IgD-negative memory B cell (primary cell): ENCODE data around the gene CCNDBP1. TPM values are rescaled to one million over a fixed set of nuclear protein-coding genes. Genes with fewer than 3 reads are reported as not detected.
A peak's percentile ranks its signal among the peaks of the same experiment; 100 is the strongest.
"Not testable (repeated sequence)": the region's sequence is repeated elsewhere in the genome, so short reads cannot be mapped to it uniquely, and the experiment has no call there.

Experiments
- H3K27ac Mint-ChIP-seq, 3 donors: one replicate each; pipeline ENCODE4 v1.8.0; 2020 to 2022; ENCODE audit warnings: mild to moderate bottlenecking in 3 of 3, mixed read lengths in 3 of 3, moderate library complexity in 1 of 3
- H3K27me3 Mint-ChIP-seq: one replicate; pipeline ENCODE4 v1.8.0; 2021; ENCODE audit warnings: mixed read lengths
- H3K36me3 Mint-ChIP-seq: one replicate; pipeline ENCODE4 v1.8.0; 2020; ENCODE audit warnings: mild to moderate bottlenecking, mixed read lengths
- H3K4me1 Mint-ChIP-seq, 3 donors: one replicate each; pipeline ENCODE4 v1.8.0; 2020 to 2022; ENCODE audit warnings: mixed read lengths in 3 of 3, mild to moderate bottlenecking in 1 of 3
- H3K4me3 Mint-ChIP-seq, 4 donors: one replicate each; pipeline ENCODE4 v1.8.0; 2020 to 2022; ENCODE audit warnings: mild to moderate bottlenecking in 4 of 4, mixed read lengths in 4 of 4, moderate library complexity in 3 of 4
- H3K9me3 Mint-ChIP-seq, 3 donors: one replicate each; pipeline ENCODE4 v1.8.0; 2020 to 2021; ENCODE audit warnings: mixed read lengths in 3 of 3, mild to moderate bottlenecking in 1 of 3
- polyA plus RNA-seq: library from polyadenylated mRNA; unstranded; fragments of 300-500 nt; fragmentation: Illumina TruSeq; gene quantifications from one replicate; pipeline ENCODE4 v1.2.3, GENCODE V29; 2021

CCNDBP1 gene
- polyA plus RNA-seq, 1 donor from 2014 or later, result 189 TPM

DNA sequence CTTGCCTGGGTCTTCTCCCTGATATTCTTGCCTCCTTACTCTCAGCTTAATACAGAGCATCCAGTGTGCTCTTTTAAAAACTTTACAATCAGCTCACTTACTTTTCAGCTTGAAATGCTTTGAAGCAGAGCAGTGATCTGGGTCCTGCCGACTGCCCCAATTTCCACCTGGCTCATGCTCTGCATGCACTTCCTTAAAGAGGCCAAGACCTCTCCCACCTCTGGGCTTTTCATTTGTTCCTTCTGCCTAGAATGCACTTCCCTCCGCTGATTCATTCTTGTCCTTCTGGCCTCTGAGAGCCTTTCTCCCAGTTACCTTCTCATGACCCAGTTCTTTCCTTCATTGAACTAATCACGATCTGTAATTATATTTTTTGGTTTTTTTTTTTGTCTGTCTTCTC, 1.9 kb upstream of the CCNDBP1 start:
- H3K36me3 Mint-ChIP-seq, result no peaks in the 10 kb centered on the region
- H3K27ac Mint-ChIP-seq, result peak overlapping the region in 1 of 3 donors; percentile 96
- no peaks in the 10 kb centered on the region for H3K9me3 Mint-ChIP-seq
- H3K27me3 Mint-ChIP-seq, result no peaks in the 10 kb centered on the region
- peak overlapping the region in 1 of 4 donors; percentile 97 for H3K4me3 Mint-ChIP-seq
- peaks cover 15 to 22% (median 16%) of the 10 kb centered on the region in 3 donors for H3K4me1 Mint-ChIP-seq

DNA sequence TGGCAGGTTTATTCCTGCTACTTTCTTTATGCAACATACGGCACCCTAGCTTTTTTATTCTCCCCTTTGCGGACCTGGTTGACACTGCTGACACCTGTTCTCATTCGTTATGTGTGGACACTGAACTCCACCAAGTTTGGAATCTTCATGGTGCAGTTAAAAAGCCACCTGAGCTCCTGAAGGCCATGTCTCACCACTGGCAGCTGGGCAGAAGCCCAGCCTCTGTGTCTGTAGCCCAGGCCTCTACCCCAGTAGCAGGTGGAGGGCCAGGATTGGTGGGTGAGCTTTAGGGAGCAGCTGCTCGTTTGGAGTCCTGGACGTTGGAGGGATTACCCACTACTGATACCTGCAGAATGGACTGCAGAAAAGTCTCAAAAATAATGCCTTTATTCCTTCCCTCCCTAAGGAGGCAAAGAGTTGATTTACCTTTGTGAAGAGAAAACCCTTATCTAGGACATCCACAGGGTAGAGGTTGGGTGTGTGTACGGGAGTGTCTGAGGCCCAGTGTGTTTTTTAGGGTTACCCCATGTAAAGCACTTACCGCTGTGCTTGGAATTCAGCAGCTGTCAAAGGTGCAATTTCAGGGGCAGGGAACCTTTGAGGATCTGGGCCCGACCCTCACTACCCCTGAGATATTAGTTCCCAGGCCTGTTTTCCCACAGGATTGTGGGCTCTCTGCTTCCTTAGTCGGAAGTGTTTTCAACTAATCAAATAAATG, 637 bp upstream of the CCNDBP1 start:
- H3K27ac Mint-ChIP-seq, result peak overlapping the region; percentile 96 to 99 (median 99)
- peak overlapping the region; percentile 96 to 98 (median 98) for H3K4me3 Mint-ChIP-seq
- H3K36me3 Mint-ChIP-seq, result peaks cover 2% of the 10 kb centered on the region
- no peaks in the 10 kb centered on the region for H3K27me3 Mint-ChIP-seq
- H3K9me3 Mint-ChIP-seq, result no peaks in the 10 kb centered on the region
- H3K4me1 Mint-ChIP-seq, result peaks cover 21 to 27% (median 21%) of the 10 kb centered on the region in 3 donors

DNA sequence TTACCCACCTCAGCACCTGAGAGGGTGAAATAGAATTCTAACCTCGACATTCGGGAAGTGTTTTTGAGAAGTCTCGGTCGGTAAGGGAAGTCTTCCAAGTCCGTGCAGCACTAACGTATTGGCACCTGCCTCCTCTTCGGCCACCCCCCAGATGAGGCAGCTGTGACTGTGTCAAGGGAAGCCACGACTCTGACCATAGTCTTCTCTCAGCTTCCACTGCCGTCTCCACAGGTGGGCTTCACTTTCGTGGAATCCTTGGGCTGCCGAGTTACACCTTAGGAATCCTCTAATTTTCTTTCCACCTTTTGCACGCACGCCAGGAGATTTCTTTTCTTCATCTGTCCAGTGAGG, 775 bp downstream of the CCNDBP1 start:
- Mint-ChIP-seq H3K36me3 (peaks cover 2% of the 10 kb centered on the region), H3K27ac (peak overlapping the region; percentile 96 to 99 (median 99)), H3K4me1 (peaks cover 22 to 30% (median 23%) of the 10 kb centered on the region in 3 donors)

DNA sequence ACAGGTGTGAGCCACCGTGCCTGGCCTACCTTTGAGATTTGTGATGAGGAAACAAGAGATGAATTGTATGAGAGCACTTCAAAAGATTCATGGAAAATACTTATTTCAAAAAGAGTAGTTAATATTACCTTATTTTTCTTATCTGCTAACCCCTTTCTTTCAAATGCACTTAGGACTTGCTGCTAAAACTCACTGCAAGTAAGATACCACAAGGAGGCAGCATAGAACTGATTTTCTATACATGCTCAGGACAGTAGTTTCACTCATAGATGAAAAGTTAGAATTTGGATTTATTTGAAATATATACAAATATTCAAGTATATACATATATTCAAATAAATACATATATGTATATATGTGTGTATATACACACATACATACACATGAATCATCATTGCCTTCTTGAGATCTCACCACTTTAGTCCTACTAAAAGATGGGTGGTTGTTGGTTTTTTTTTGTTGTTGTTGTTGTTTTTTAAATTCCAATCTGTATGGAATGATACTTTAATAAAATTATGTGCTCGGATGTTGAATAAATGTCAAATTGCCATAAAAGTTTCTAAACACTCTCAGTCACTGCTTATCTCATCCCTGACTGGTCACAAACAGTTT, 2.4 kb downstream of the CCNDBP1 start:
- Mint-ChIP-seq H3K36me3 (peaks cover 3% of the 10 kb centered on the region), H3K4me3 (peak overlapping the region; percentile 48 to 98 (median 86)), H3K27ac (peak overlapping the region in 2 of 3 donors; percentile 67 to 96), H3K9me3 (no peaks in the 10 kb centered on the region), H3K4me1 (peaks cover 22 to 37% (median 23%) of the 10 kb centered on the region in 3 donors), H3K27me3 (no peaks in the 10 kb centered on the region)

More for the DNA sequence above, 775 bp downstream of the CCNDBP1 start:
- Mint-ChIP-seq H3K9me3 (no peaks in the 10 kb centered on the region), H3K4me3 (peak overlapping the region; percentile 96 to 98 (median 98)), H3K27me3 (no peaks in the 10 kb centered on the region)

DNA sequence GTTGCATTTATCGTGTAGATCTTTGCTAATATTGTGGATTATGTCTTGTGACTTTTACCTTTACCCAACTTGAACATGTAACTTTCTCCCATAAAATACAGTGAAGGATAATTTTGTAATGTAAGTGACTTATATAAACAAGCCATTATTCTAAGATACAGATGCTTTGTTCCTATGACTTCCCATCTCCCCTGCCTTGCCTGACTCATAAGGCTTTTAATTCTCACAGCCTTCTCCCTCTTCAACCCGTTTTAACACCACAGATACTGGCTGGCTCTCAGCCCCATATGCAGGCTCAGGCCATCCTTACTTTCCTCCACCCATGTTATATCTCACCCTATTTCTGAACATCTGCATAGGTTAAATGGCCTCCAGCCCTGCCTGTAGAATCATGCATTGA, 4.1 kb downstream of the CCNDBP1 start:
- Mint-ChIP-seq H3K27me3 (no peaks in the 10 kb centered on the region), H3K36me3 (peaks cover 5% of the 10 kb centered on the region), H3K4me1 (peaks cover 20 to 40% (median 20%) of the 10 kb centered on the region in 3 donors), H3K4me3 (peak overlapping the region in 2 of 4 donors; percentile 28 to 78), H3K9me3 (no peaks in the 10 kb centered on the region), H3K27ac (peak overlapping the region in 1 of 3 donors; percentile 7)

DNA sequence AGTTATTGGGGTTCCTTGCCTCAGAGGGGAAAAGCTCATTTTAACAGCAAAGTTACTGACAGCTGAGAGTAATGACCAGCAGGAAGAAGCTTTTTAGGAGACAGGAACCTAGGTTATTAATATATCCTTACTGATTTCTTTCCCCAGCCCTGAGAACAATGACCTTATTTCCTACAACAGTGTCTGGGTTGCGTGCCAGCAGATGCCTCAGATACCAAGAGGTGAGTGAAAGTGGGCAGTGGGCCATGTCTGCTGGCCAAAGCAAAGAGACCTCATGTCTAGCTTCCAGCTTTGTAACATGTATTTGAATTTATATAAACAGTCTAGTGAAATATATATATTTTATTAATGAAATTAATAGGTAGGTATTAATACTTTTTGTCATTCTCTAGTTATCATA, 5.0 kb downstream of the CCNDBP1 start:
- peak overlapping the region in 1 of 3 donors; percentile 16 for H3K27ac Mint-ChIP-seq
- peaks cover 5% of the 10 kb centered on the region for H3K36me3 Mint-ChIP-seq
- H3K27me3 Mint-ChIP-seq, result no peaks in the 10 kb centered on the region
- no peak overlapping the region for H3K4me3 Mint-ChIP-seq
- H3K4me1 Mint-ChIP-seq, result peaks cover 18 to 40% (median 19%) of the 10 kb centered on the region in 3 donors
- no peaks in the 10 kb centered on the region for H3K9me3 Mint-ChIP-seq

DNA sequence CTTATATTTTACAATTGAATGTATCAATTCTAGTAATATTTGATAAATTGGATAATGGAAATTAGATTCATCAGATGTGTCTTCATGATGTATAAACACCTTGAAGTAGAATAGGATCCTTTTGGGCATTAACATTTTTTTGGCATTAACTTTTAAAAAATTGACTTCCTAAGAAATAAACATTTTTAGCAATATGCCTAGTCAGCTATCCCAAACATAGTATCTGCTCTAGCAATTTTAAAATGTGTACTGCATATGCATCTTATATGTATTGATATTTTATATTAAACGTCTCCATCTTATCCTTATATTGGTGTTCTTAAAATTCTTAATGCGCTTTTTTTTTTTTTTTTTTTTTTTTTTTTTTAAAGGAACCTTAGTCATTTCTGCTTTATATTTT, 8.5 kb downstream of the CCNDBP1 start:
- Mint-ChIP-seq H3K36me3 (peaks cover 18% of the 10 kb centered on the region), H3K9me3 (peaks cover 3 to 8% (median 5%) of the 10 kb centered on the region in 3 donors), H3K27ac (no peak overlapping the region), H3K4me1 (peaks cover 10 to 22% (median 18%) of the 10 kb centered on the region in 3 donors), H3K27me3 (no peaks in the 10 kb centered on the region), H3K4me3 (no peak overlapping the region)

DNA sequence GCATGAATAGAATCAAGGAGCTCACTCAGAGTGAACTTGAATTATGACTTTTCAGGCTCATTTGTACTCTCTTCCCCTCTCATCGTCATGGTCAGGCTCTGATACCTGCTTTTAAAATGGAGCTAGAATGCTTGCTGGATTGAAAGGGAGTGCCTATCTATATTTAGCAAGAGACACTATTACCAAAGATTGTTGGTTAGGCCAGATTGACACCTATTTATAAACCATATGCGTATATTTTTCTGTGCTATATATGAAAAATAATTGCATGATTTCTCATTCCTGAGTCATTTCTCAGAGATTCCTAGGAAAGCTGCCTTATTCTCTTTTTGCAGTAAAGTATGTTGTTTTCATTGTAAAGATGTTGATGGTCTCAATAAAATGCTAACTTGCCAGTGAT, 9.6 kb downstream of the CCNDBP1 start:
- Mint-ChIP-seq H3K27ac (peak overlapping the region in 1 of 3 donors; percentile 16), H3K27me3 (no peaks in the 10 kb centered on the region)

DNA sequence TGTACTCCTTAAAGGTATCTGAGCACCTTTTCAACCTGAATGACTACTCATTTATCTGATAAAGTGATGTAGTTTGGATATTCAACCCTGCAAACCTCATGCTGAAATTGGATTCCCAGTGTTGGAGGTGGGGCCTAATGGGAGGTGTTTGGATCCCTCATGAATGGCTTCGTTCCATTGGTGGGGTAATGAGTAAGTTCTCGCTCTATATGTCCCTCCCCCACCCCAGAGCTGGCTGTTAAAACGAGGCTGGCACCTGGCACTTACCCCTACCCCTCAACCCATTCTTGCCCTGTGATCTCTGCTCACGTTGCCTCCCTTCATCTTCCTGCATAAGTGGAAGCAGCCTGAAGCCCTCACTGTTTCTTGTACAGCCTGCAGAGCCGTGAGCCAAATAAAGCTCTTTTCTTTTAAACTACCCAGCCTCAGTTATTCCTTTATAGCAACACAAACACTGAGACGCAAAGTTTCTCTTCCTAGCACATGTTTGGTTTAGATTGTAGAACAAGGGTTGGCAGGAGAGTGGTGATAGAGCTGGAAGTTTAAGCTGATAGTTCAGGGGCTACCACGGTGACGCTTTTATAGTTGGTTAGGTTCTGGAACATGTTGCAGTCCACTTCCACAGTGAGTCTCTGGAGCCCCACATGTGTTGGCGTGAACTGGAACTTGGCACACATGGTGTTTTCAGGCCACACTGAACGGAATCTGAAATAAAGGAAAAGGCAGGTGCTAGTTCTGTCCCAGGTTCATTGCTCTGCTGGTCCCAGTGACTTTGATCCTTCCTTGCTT, 11.8 kb downstream of the CCNDBP1 start:
- Mint-ChIP-seq H3K36me3 (peaks cover 18% of the 10 kb centered on the region), H3K4me3 (peak overlapping the region in 1 of 4 donors; percentile 55)

More for the DNA sequence above, 9.6 kb downstream of the CCNDBP1 start:
- Mint-ChIP-seq H3K4me3 (no peak overlapping the region), H3K9me3 (peaks cover 5 to 8% (median 7%) of the 10 kb centered on the region in 3 donors), H3K36me3 (peaks cover 18% of the 10 kb centered on the region), H3K4me1 (peaks cover 3 to 16% (median 14%) of the 10 kb centered on the region in 3 donors)

DNA sequence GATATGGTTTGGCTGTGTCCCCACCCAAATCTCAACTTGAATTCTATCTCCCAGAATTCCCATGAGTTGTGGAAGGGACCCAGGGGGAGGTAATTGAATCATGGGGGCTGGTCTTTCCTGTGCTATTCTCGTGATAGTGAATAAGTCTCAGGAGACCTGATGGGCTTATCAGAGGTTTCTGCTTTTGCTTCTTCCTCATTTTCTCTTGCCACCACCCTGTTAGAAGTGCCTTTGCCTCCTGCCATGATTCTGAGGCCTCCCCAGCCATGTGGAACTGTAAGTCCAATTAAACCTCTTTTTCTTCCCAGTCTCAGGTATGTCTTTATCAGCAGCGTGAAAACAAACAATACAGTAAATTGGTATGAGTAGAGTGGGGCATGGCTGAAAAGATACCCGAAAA, 12.6 kb downstream of the CCNDBP1 start:
- H3K36me3 Mint-ChIP-seq, result peaks cover 16% of the 10 kb centered on the region
- H3K27me3 Mint-ChIP-seq, H3K9me3 Mint-ChIP-seq: not testable (repeated sequence)
- peak overlapping the region in 1 of 4 donors; percentile 33 for H3K4me3 Mint-ChIP-seq
- H3K27ac Mint-ChIP-seq, result peak overlapping the region in 2 of 3 donors; percentile 20 to 77
- peaks cover 5 to 15% (median 6%) of the 10 kb centered on the region in 3 donors for H3K4me1 Mint-ChIP-seq

More for the DNA sequence above, 11.8 kb downstream of the CCNDBP1 start:
- H3K9me3 Mint-ChIP-seq, result peaks cover 5 to 8% (median 7%) of the 10 kb centered on the region in 3 donors
- H3K27ac Mint-ChIP-seq, result no peak overlapping the region
- peaks cover 3 to 15% (median 10%) of the 10 kb centered on the region in 3 donors for H3K4me1 Mint-ChIP-seq
- H3K27me3 Mint-ChIP-seq, result no peaks in the 10 kb centered on the region

DNA sequence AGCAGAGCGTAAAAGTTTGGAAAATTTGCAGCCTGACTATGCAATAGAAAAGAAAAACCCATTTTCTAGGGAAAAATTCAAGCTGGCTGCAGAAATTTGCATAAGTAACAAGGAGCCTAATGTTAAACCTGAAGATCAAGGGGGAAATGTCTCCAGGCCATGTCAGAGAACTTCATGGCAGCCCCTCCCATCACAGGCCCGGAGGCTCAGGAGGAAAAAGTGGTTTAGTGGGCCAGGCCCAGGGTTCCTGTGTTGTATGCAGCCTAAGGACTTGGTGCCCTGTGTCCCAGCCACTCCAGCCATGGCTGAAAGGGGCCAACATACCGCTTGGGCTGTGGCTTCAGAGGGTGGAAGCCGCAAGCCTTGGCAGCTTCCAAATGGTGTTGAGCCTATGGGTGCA, 13.4 kb downstream of the CCNDBP1 start:
- H3K36me3 Mint-ChIP-seq, result peaks cover 15% of the 10 kb centered on the region
- not testable (repeated sequence) for H3K9me3 Mint-ChIP-seq, H3K4me3 Mint-ChIP-seq, H3K27ac Mint-ChIP-seq, H3K27me3 Mint-ChIP-seq
- peaks cover 5 to 15% (median 5%) of the 10 kb centered on the region in 3 donors for H3K4me1 Mint-ChIP-seq

DNA sequence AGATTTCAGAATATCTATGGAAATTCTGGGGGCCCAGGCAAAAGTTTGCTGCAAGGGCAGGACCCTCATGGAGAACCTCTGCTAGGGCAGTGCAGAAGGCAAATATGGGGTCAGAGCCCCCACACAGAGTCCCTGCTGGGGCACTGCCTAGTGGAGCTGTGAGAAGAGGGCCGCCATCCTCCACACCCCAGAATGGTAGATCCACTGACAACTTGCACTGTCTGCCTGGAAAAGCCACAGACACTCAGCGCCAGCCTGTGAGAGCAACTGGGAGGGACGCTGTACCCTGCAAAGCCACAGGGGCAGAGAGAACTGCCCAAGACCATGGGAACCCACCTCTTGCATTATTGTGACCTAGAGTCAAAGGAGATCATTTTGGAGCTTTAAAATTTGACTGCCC, 13.8 kb downstream of the CCNDBP1 start:
- peaks cover 5 to 15% (median 6%) of the 10 kb centered on the region in 3 donors for H3K4me1 Mint-ChIP-seq
- H3K27me3 Mint-ChIP-seq, result no peaks in the 10 kb centered on the region
- no peak overlapping the region for H3K27ac Mint-ChIP-seq
- peaks cover 5 to 8% (median 7%) of the 10 kb centered on the region in 3 donors for H3K9me3 Mint-ChIP-seq
- no peak overlapping the region for H3K4me3 Mint-ChIP-seq
- H3K36me3 Mint-ChIP-seq, result peaks cover 15% of the 10 kb centered on the region

DNA sequence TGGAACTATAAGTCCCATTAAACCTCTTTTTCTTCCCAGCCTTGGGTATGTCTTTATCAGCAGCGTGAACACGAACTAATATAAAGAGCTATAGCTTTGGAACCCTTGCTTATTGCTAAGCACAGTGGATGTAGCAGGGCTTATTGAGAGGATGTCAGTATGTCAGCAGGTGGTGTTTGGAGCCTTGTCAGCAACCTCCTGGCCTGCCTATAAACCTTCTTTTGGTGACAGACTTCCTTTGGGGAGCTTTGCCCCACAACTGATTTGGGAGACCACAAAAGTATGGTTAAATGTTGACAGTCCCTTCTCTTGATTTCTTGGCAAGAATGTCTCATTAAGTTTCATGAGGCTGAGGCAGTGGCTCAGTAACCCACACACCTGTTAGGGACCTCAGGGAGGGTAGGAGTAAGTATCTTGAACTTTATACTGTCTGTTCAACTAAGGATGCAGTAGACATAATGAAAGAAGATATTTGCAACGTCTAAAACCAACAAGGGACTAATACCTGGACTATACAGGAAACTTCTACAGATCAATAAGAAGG, 14.8 kb downstream of the CCNDBP1 start:
- Mint-ChIP-seq H3K9me3 (peaks cover 5 to 8% (median 7%) of the 10 kb centered on the region in 3 donors), H3K27ac (no peak overlapping the region), H3K27me3 (no peaks in the 10 kb centered on the region)

DNA sequence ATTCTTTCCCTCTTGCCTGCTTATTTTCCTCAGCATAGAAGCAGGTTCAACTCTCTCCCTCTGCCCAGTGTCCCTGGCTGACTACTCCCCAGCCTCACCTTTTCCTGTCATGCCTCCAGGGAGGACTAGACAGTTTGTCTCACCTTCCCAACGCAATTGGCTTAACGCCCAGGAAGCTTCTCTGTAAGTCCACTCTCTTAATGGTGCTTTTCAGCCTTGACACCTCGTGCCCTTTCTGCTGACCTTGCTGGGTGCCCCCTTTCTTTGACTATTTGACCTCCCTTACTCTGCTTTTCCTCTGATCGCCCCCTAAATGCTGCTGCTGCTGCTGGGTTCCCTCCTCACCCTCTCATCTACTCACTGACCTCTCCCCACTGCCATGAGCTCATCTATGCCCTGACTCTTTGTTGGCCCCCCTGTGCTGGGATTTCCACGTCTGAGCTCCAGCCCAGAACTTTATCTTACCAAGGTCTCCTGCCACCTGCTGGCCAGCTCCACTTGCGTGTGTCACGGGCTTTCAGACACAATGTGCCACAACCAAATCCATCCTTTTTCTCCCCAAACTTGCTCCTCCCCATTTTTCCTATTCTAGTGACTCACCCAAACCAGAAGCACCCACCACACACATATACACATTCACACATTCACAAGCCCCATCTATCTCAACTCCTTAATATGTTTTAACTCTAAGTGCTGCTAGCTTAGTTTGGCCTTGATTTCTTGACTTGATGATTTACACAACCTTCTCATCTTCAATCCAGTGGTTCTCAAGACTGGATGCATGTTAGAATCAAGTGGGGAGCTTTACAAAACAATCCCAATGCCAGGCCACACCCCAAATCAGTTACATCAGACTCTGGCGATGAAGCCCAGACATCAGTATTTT, 19.1 kb downstream of the CCNDBP1 start:
- Mint-ChIP-seq H3K27me3 (peaks cover 6% of the 10 kb centered on the region), H3K4me3 (no peak overlapping the region), H3K27ac (no peak overlapping the region), H3K4me1 (peaks cover 5 to 11% (median 9%) of the 10 kb centered on the region in 3 donors), H3K9me3 (peaks cover 0 to 4% (median 0%) of the 10 kb centered on the region in 3 donors), H3K36me3 (peaks cover 2% of the 10 kb centered on the region)

More for the DNA sequence above, 14.8 kb downstream of the CCNDBP1 start:
- peaks cover 15% of the 10 kb centered on the region for H3K36me3 Mint-ChIP-seq
- H3K4me1 Mint-ChIP-seq, result peaks cover 10 to 18% (median 12%) of the 10 kb centered on the region in 3 donors
- no peak overlapping the region for H3K4me3 Mint-ChIP-seq
